Endothelial cell of umbilical vein (primary cell): ENCODE measurements around the gene DCLK1. TPM values are rescaled to one million over a fixed set of nuclear protein-coding genes. Genes with fewer than 3 reads are reported as not detected.

Experiments used
- BruUV-seq: library from RNA; stranded (reverse); fragments of 400-500 nt; replicated peaks from 2 replicates; lab custom pipeline; 2021; lab: Mats Ljungman, UMichigan
- CTCF ChIA-PET: fragments of 300-600, 350-600 bp; sonication (Branson Sonifier 250); formaldehyde crosslinking; loops from one replicate; lab custom pipeline; 2021; ENCODE audit warnings: antibody characterized with exemption, inconsistent platforms; lab: Charles Lee
- POLR2A ChIA-PET: fragments of 300-600, 350-600 bp; sonication (Branson Sonifier 250); formaldehyde crosslinking; loops from one replicate; lab custom pipeline; 2021; ENCODE audit warnings: antibody characterized with exemption, inconsistent platforms; lab: Charles Lee
- DNase-seq: peaks from one replicate; pipeline ENCODE4 v3.0.0-alpha.2; 2011; ENCODE audit warnings: low read depth, low spot score
- FAIRE-seq: peaks from 2 replicates; lab custom pipeline; 2011; peaks lifted over from hg19 to GRCh38; lab: Jason Lieb, UNC
- H2AFZ ChIP-seq: 2 replicates; pipeline ENCODE4 v1.6.0; 2012; ENCODE audit warnings: low read depth, low read length, control low read depth, inconsistent platforms
- H3K27ac ChIP-seq: 2 replicates; pipeline ENCODE4 v1.5.1; 2011; ENCODE audit warnings: low read depth, mild to moderate bottlenecking, control low read depth, low read length, moderate library complexity; ENCODE audit not compliant: insufficient read depth
- H3K27me3 ChIP-seq, 2 experiments: 2 replicates each; pipeline versions ENCODE4 v1.6.0 to v1.6.1; 2011; ENCODE audit warnings: low read length in 2 of 2, mixed read lengths in 1 of 2; ENCODE audit not compliant: control insufficient read depth in 2 of 2, insufficient read depth in 2 of 2
- H3K36me3 ChIP-seq, 2 experiments: 2 replicates in 1 of 2; 3 replicates in 1 of 2; pipeline ENCODE4 v1.5.1; 2011; ENCODE audit warnings: low read length in 2 of 2, mild to moderate bottlenecking in 1 of 2, moderate library complexity in 1 of 2; ENCODE audit not compliant: control insufficient read depth in 2 of 2, insufficient read depth in 2 of 2; ENCODE audit errors: extremely low read depth in 1 of 2
- H3K4me1 ChIP-seq: 3 replicates; pipeline ENCODE4 v1.5.1; 2011; ENCODE audit warnings: mild to moderate bottlenecking, low read length; ENCODE audit not compliant: control insufficient read depth, insufficient read depth; ENCODE audit errors: extremely low read depth
- H3K4me2 ChIP-seq: 2 replicates; pipeline ENCODE4 v1.6.1; 2011; ENCODE audit warnings: low read length, control low read depth, mixed read lengths; ENCODE audit not compliant: insufficient read depth
- H3K4me3 ChIP-seq, 3 experiments: fragments of 200-600 bp in 1 of 3; sonication (generic), shearing (Covaris generic) in 1 of 3; replicated peaks in 1 of 3; 2 replicates each; pipeline ENCODE4 v1.5.1; 2011 to 2016; ENCODE audit warnings: control low read depth in 3 of 3, low read length in 3 of 3, mild to moderate bottlenecking in 2 of 3, inconsistent platforms in 1 of 3, low read depth in 1 of 3, moderate library complexity in 1 of 3; ENCODE audit not compliant: insufficient read depth in 1 of 3
- H3K79me2 ChIP-seq: 2 replicates; pipeline ENCODE4 v1.6.0; 2012; ENCODE audit warnings: low read length, inconsistent platforms; ENCODE audit not compliant: control insufficient read depth, insufficient read depth
- H3K9ac ChIP-seq: replicated peaks from 2 replicates; pipeline ENCODE3; 2011; ENCODE audit warnings: low read length, control low read depth; ENCODE audit not compliant: insufficient read depth; ENCODE audit errors: extremely low read depth
- H3K9me1 ChIP-seq: replicated peaks from 3 replicates; pipeline ENCODE4 v1.6.0; 2011; ENCODE audit warnings: mild to moderate bottlenecking, low read length; ENCODE audit not compliant: control insufficient read depth, insufficient read depth; ENCODE audit errors: extremely low read depth
- H3K9me3 ChIP-seq: replicated peaks from 2 replicates; pipeline ENCODE4 v1.5.1; 2012; ENCODE audit warnings: low read length, inconsistent platforms; ENCODE audit not compliant: control insufficient read depth, insufficient read depth
- H4K20me1 ChIP-seq: replicated peaks from 2 replicates; pipeline ENCODE3; 2011; ENCODE audit warnings: mild to moderate bottlenecking, low read length; ENCODE audit not compliant: control insufficient read depth, insufficient read depth; ENCODE audit errors: extremely low read depth
- CTCF ChIP-seq, 2 donors: IDR thresholded peaks; 1 replicate in 1 of 2; 2 replicates in 1 of 2; pipeline ENCODE4 v1.5.1; 2011; ENCODE audit warnings: low read length in 2 of 2, mild to moderate bottlenecking in 2 of 2, moderate library complexity in 2 of 2, control low read depth in 1 of 2, inconsistent platforms in 1 of 2, low read depth in 1 of 2; ENCODE audit not compliant: insufficient read depth in 1 of 2; ENCODE audit errors: extremely low read depth in 1 of 2
- EZH2 ChIP-seq: IDR thresholded peaks from 2 replicates; pipeline ENCODE4 v1.6.1; 2012; ENCODE audit warnings: borderline replicate concordance, low read depth, mild to moderate bottlenecking, moderate library complexity, low read length, inconsistent platforms; ENCODE audit not compliant: severe bottlenecking
- FOS ChIP-seq: IDR thresholded peaks from 2 replicates; pipeline ENCODE4 v1.6.1; 2011; ENCODE audit warnings: mild to moderate bottlenecking, low read length, moderate library complexity, borderline replicate concordance; ENCODE audit not compliant: insufficient read depth
- GATA2 ChIP-seq: IDR thresholded peaks from 2 replicates; pipeline ENCODE4 v1.7.0; 2011; ENCODE audit warnings: low read depth, mild to moderate bottlenecking, moderate library complexity, mixed read lengths, low read length; ENCODE audit not compliant: insufficient read length, insufficient read depth
- JUN ChIP-seq: IDR thresholded peaks from 2 replicates; pipeline ENCODE4 v1.6.1; 2011; ENCODE audit warnings: borderline replicate concordance, low read depth; ENCODE audit not compliant: insufficient read length, insufficient read depth
- MAX ChIP-seq: IDR thresholded peaks from 2 replicates; pipeline ENCODE4 v1.6.1; 2011; ENCODE audit not compliant: insufficient read depth, insufficient read length
- MYC ChIP-seq: IDR thresholded peaks from one replicate; pipeline ENCODE4 v1.6.1; 2011; ENCODE audit warnings: mild to moderate bottlenecking, low read depth, low read length
- POLR2A ChIP-seq: IDR thresholded peaks from 2 replicates; pipeline ENCODE4 v1.6.1; 2012; ENCODE audit warnings: low read depth, mild to moderate bottlenecking, control low read depth, low read length
- POLR2AphosphoS5 ChIP-seq: IDR thresholded peaks from 2 replicates; pipeline ENCODE4 v1.6.1; 2012; ENCODE audit warnings: low read depth, mild to moderate bottlenecking, control low read depth, low read length, moderate library complexity; ENCODE audit not compliant: insufficient read depth
- dilution Hi-C: fragments of 300-500 bp; cut with MboI; formaldehyde crosslinking; loops from one replicate; pipeline ENCODE4 v1.15.0; 2019; ENCODE audit warnings: low sequenced_read_pairs; ENCODE audit not compliant: extremely low pct_ligation_motif_present
- intact Hi-C: fragments of 100-400 bp; cut with micrococcal nuclease; formaldehyde crosslinking; loops from one replicate; pipeline ENCODE4 v1.10.0; 2022
- polyA plus RNA-seq, 4 experiments: library from polyadenylated mRNA; depleted of rRNA in 3 of 4; stranded (reverse) in 3 of 4; unstranded in 1 of 4; fragments of >200 nt; gene quantifications; 2 replicates each; pipeline versions ENCODE4 v1.2.1 to v1.2.3, GENCODE V29; 2011 to 2012; ENCODE audit warnings: missing spikeins in 1 of 4
- total RNA-seq: library from RNA; stranded (reverse); gene quantifications from 2 replicates; pipeline ENCODE4 v1.2.3, GENCODE V29; 2021

Gene DCLK1
- total and polyA plus RNA-seq, 2 donors (not counting 3 experiments of a cell fraction or from before 2014, with no cell fraction given): 0.28 to 3.9 TPM

- H3K4me1 ChIP-seq: no peaks in the 10 kb centered on the region
- no peaks in the 10 kb centered on the region for H3K79me2 ChIP-seq
- POLR2A ChIA-PET: no interaction called here
- intact Hi-C loops (loop anchor here (10.0 kb wide), 1 partner anchor 596 kb away; no protein-coding TSS in a partner anchor), dilution Hi-C loops (no loop called here)
- H3K4me3 ChIP-seq: no peak overlapping the region
- DNase-seq: no peak
- CTCF ChIA-PET: interaction anchor here (1.5 to 1.8 kb wide), 5 partner anchors 8 to 143 kb away, joined by 3 to 14 read pairs (median 6); no protein-coding TSS in a partner anchor
- H3K9ac ChIP-seq: no peak overlapping the region
- no TSS peak for BruUV-seq
- no peak overlapping the region for H2AFZ ChIP-seq
- H3K36me3 ChIP-seq: no peaks in the 10 kb centered on the region
- H3K27me3 ChIP-seq: peaks cover 0 to 4% of the 10 kb centered on the region in 2 experiments
- no peak overlapping the region for H3K27ac ChIP-seq
- no peak overlapping the region for H3K4me2 ChIP-seq
- no peak for FAIRE-seq
- no peaks in the 10 kb centered on the region for H3K9me3 ChIP-seq
- H3K9me1 ChIP-seq: no peaks in the 10 kb centered on the region
- no peaks in the 10 kb centered on the region for H4K20me1 ChIP-seq
- TF ChIP-seq GATA2 (no peak), CTCF (IDR thresholded peaks at IDR 0.05; ENCODE audit: extremely low read depth in 1 of 2, insufficient read depth in 1 of 2, low read depth in 1 of 2, low read length in 2 of 2) (no peak), POLR2A (no peak), MYC (no peak), JUN (no peak), POLR2AphosphoS5 (no peak)
Measured at GRCh38 chr13:35810321-35810720, 320.9 kb downstream of the DCLK1 start.

GRCh38 chr13:35808846-35809245 lies 322.3 kb downstream of the DCLK1 start:
- Histone ChIP-seq H2AFZ (no peak overlapping the region), H3K9ac (no peak overlapping the region), H3K79me2 (no peaks in the 10 kb centered on the region), H4K20me1 (no peaks in the 10 kb centered on the region), H3K4me1 (no peaks in the 10 kb centered on the region), H3K27ac (no peak overlapping the region), H3K4me2 (no peak overlapping the region), H3K36me3 (no peaks in the 10 kb centered on the region), H3K9me1 (no peaks in the 10 kb centered on the region), H3K27me3 (peaks cover 0 to 4% of the 10 kb centered on the region in 2 experiments), H3K4me3 (no peak overlapping the region), H3K9me3 (no peaks in the 10 kb centered on the region)
- dilution Hi-C loops: no loop called here
- no peak for FAIRE-seq
- DNase-seq: no peak
- TF ChIP-seq JUN (no peak), POLR2AphosphoS5 (no peak), FOS (no peak), EZH2 (no peak), MYC (no peak), MAX (no peak), POLR2A (no peak), CTCF (IDR thresholded peaks at IDR 0.05; ENCODE audit: extremely low read depth in 1 of 2, insufficient read depth in 1 of 2, low read depth in 1 of 2, low read length in 2 of 2) (no peak), GATA2 (no peak)
- ChIA-PET POLR2A (no interaction called here), CTCF (no interaction called here)
- intact Hi-C loops: no loop called here
- no TSS peak for BruUV-seq
